ENCODE data around the gene SNF8. TPM values are rescaled to one million over a fixed set of nuclear protein-coding genes. Genes with fewer than 3 reads are reported as not detected.

SNF8 gene
- total RNA-seq = 10 to 100 TPM; 82.6 to 96.2 TPM

GRCh38 chr17:48944515-48945260 lies at the start of gene SNF8:
TSS of gene SNF8 (minus strand) at chr17:48944842. CDS start at chr17:48944734, 108 bp downstream.
- H3K27ac Mint-ChIP-seq = peak within 1 kb of the TSS; percentile 100
- peaks cover 11% of the 10 kb centered on the region for H3K4me1 Mint-ChIP-seq
- H3K27me3 Mint-ChIP-seq = peaks cover 2% of the 10 kb centered on the region
- DNase-seq = peak; percentile 98
- ATAC-seq (ENCODE audit: low read depth) = peak; percentile 97
- H3K4me3 Mint-ChIP-seq = peak within 1 kb of the TSS; percentile 100
- H3K9me3 Mint-ChIP-seq = no peaks in the 10 kb centered on the region
- peaks cover 3% of the 10 kb centered on the region for H3K36me3 Mint-ChIP-seq
- POLR2A ChIA-PET = interaction anchor here (0.6 to 2.8 kb wide), 12 partner anchors 8 to 503 kb away, joined by 3 to 39 read pairs (median 4); partner anchors contain the start of genes ATP5MC1 and UBE2Z

- Mint-ChIP-seq H3K4me1 (peaks cover 15% of the 10 kb centered on the region), H3K27me3 (peaks cover 76% of the 10 kb centered on the region), H3K4me3 (no peak overlapping the region), H3K36me3 (no peaks in the 10 kb centered on the region), H3K9me3 (no peaks in the 10 kb centered on the region), H3K27ac (no peak overlapping the region)
- POLR2A ChIA-PET = no interaction called here
- DNase-seq (no peak), ATAC-seq (ENCODE audit: low read depth) (no peak)
Observed at GRCh38 chr17:48993951-48994350, 49.3 kb upstream of the SNF8 start.

- peaks cover 11% of the 10 kb centered on the region for H3K4me1 Mint-ChIP-seq
- POLR2A ChIA-PET = no interaction called here
- H3K36me3 Mint-ChIP-seq = no peaks in the 10 kb centered on the region
Observed at GRCh38 chr17:48993305-48993704, 48.7 kb upstream of the SNF8 start.

GRCh38 chr17:48992444-48992843 lies 47.8 kb upstream of the SNF8 start:
- no peak overlapping the region for H3K4me3 Mint-ChIP-seq
- no peak overlapping the region for H3K27ac Mint-ChIP-seq
- H3K36me3 Mint-ChIP-seq = no peaks in the 10 kb centered on the region
- ATAC-seq (ENCODE audit: low read depth) (no peak), DNase-seq (no peak)
- H3K27me3 Mint-ChIP-seq = peaks cover 65% of the 10 kb centered on the region
- no peaks in the 10 kb centered on the region for H3K9me3 Mint-ChIP-seq
- peaks cover 9% of the 10 kb centered on the region for H3K4me1 Mint-ChIP-seq
- POLR2A ChIA-PET = no interaction called here

More at GRCh38 chr17:48993305-48993704, 48.7 kb upstream of the SNF8 start:
- Mint-ChIP-seq H3K9me3 (no peaks in the 10 kb centered on the region), H3K27me3 (peaks cover 71% of the 10 kb centered on the region), H3K4me3 (no peak overlapping the region), H3K27ac (no peak overlapping the region)
- ATAC-seq (ENCODE audit: low read depth) (no peak), DNase-seq (no peak)

GRCh38 chr17:48990882-48991357 lies 46.3 kb upstream of the SNF8 start:
- peaks cover 61% of the 10 kb centered on the region for H3K27me3 Mint-ChIP-seq

GRCh38 chr17:48989100-48989499 lies 44.5 kb upstream of the SNF8 start:
- no peak overlapping the region for H3K27ac Mint-ChIP-seq
- H3K4me3 Mint-ChIP-seq = no peak overlapping the region
- ATAC-seq (ENCODE audit: low read depth) = no peak
- POLR2A ChIA-PET = no interaction called here
- no peaks in the 10 kb centered on the region for H3K4me1 Mint-ChIP-seq
- peaks cover 55% of the 10 kb centered on the region for H3K27me3 Mint-ChIP-seq
- H3K9me3 Mint-ChIP-seq = no peaks in the 10 kb centered on the region
- H3K36me3 Mint-ChIP-seq = no peaks in the 10 kb centered on the region
- DNase-seq = no peak

More at GRCh38 chr17:48990882-48991357, 46.3 kb upstream of the SNF8 start:
- ATAC-seq (ENCODE audit: low read depth) (no peak), DNase-seq (no peak)
- Mint-ChIP-seq H3K27ac (no peak overlapping the region), H3K4me3 (no peak overlapping the region), H3K4me1 (peaks cover 3% of the 10 kb centered on the region), H3K36me3 (no peaks in the 10 kb centered on the region), H3K9me3 (no peaks in the 10 kb centered on the region)
- POLR2A ChIA-PET = no interaction called here

GRCh38 chr17:48985436-48986245 lies 41.0 kb upstream of the SNF8 start:
- POLR2A ChIA-PET = no interaction called here

GRCh38 chr17:48981927-48982539 lies 37.4 kb upstream of the SNF8 start:
- Mint-ChIP-seq H3K9me3 (no peaks in the 10 kb centered on the region), H3K27me3 (peaks cover 26% of the 10 kb centered on the region), H3K36me3 (no peaks in the 10 kb centered on the region), H3K27ac (no peak overlapping the region), H3K4me1 (no peaks in the 10 kb centered on the region), H3K4me3 (no peak overlapping the region)
- DNase-seq = no peak
- ATAC-seq (ENCODE audit: low read depth) = no peak
- POLR2A ChIA-PET = no interaction called here

More at GRCh38 chr17:48985436-48986245, 41.0 kb upstream of the SNF8 start:
- ATAC-seq (ENCODE audit: low read depth) = no peak
- H3K27me3 Mint-ChIP-seq = peaks cover 34% of the 10 kb centered on the region
- no peaks in the 10 kb centered on the region for H3K36me3 Mint-ChIP-seq
- DNase-seq = no peak
- H3K4me1 Mint-ChIP-seq = no peaks in the 10 kb centered on the region
- H3K4me3 Mint-ChIP-seq = no peak overlapping the region
- no peaks in the 10 kb centered on the region for H3K9me3 Mint-ChIP-seq
- no peak overlapping the region for H3K27ac Mint-ChIP-seq

- Mint-ChIP-seq H3K27me3 (peaks cover 27% of the 10 kb centered on the region), H3K36me3 (no peaks in the 10 kb centered on the region), H3K4me1 (peaks cover 2% of the 10 kb centered on the region), H3K9me3 (no peaks in the 10 kb centered on the region), H3K27ac (no peak overlapping the region), H3K4me3 (no peak overlapping the region)
- ATAC-seq (ENCODE audit: low read depth) (no peak), DNase-seq (no peak)
- POLR2A ChIA-PET = no interaction called here
Observed at GRCh38 chr17:48973806-48974205, 29.2 kb upstream of the SNF8 start.

GRCh38 chr17:48972749-48973097 lies 28.1 kb upstream of the SNF8 start:
- H3K4me3 Mint-ChIP-seq = no peak overlapping the region
- no peaks in the 10 kb centered on the region for H3K9me3 Mint-ChIP-seq
- DNase-seq (no peak), ATAC-seq (ENCODE audit: low read depth) (no peak)
- POLR2A ChIA-PET = no interaction called here
- H3K36me3 Mint-ChIP-seq = no peaks in the 10 kb centered on the region
- H3K27ac Mint-ChIP-seq = no peak overlapping the region
- peaks cover 2% of the 10 kb centered on the region for H3K4me1 Mint-ChIP-seq
- H3K27me3 Mint-ChIP-seq = peaks cover 31% of the 10 kb centered on the region

GRCh38 chr17:48970865-48971687 lies 26.4 kb upstream of the SNF8 start:
- DNase-seq = no peak

GRCh38 chr17:48970224-48970623 lies 25.6 kb upstream of the SNF8 start:
- Mint-ChIP-seq H3K4me3 (no peak overlapping the region), H3K4me1 (peaks cover 2% of the 10 kb centered on the region), H3K36me3 (no peaks in the 10 kb centered on the region), H3K27me3 (peaks cover 33% of the 10 kb centered on the region), H3K9me3 (no peaks in the 10 kb centered on the region), H3K27ac (no peak overlapping the region)
- no peak for ATAC-seq (ENCODE audit: low read depth)
- no peak for DNase-seq
- POLR2A ChIA-PET = no interaction called here

More at GRCh38 chr17:48970865-48971687, 26.4 kb upstream of the SNF8 start:
- Mint-ChIP-seq H3K27me3 (peaks cover 33% of the 10 kb centered on the region), H3K4me3 (no peak overlapping the region), H3K9me3 (no peaks in the 10 kb centered on the region), H3K36me3 (no peaks in the 10 kb centered on the region), H3K27ac (no peak overlapping the region), H3K4me1 (peaks cover 2% of the 10 kb centered on the region)
- no peak for ATAC-seq (ENCODE audit: low read depth)
- POLR2A ChIA-PET = no interaction called here
